GM03348 (cell line): ENCODE results near the gene JPH2.

Experiments
- DNase-seq: peaks from one replicate; pipeline ENCODE4 v3.0.0; 2012; ENCODE audit warnings: low spot score

Gene JPH2

GRCh38 chr20:44075191-44075949 is 111.6 kb downstream of the JPH2 start:
- DNase-seq = no peak

DNA sequence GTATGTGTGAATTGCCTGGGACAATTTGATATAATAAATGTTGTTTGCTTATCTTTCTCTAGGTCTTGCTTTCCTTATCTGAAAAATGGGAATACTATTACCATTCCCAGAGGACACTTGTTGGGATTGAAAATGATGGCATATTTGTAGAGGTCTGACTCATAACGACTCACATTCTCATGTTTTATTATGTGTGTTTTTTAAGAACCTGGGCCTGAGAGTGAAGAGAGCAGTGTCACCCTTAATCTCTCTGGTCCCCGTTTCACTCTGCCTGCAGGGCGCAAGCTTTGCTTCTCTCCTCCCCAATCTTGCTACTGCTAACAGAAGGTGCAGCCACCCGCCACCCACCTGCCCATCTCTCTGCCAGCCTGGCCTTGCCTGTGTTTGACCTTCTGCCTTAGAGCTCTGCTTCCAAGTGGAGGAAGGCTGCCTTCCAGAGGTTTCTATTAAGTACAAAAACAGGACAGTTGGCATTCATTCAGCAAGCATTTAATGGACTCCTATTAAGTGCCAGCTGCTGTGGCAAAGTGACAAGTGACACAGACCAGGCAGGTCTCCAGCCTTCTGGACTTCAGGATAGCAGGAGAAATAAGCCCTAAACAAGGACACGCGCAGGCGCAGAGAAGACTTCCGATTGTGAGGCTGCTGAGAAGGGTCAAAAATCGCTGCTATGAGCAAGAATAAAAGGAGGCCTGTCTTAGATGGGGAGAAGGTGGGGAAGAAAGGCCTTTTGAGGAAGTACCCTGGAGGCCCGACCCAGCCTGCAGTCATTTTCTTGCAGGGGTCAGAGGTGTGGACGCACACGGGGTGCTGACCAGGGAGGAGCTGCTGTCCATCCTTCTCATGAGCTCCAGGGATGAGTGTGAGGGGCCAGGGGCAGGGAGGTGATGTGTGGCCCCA is 112.5 kb downstream of the JPH2 start:
- DNase-seq = peak; percentile 56

- DNase-seq = no peak
These were observed 113.3 kb downstream of the JPH2 start for GRCh38 chr20:44073675-44074071.

DNA sequence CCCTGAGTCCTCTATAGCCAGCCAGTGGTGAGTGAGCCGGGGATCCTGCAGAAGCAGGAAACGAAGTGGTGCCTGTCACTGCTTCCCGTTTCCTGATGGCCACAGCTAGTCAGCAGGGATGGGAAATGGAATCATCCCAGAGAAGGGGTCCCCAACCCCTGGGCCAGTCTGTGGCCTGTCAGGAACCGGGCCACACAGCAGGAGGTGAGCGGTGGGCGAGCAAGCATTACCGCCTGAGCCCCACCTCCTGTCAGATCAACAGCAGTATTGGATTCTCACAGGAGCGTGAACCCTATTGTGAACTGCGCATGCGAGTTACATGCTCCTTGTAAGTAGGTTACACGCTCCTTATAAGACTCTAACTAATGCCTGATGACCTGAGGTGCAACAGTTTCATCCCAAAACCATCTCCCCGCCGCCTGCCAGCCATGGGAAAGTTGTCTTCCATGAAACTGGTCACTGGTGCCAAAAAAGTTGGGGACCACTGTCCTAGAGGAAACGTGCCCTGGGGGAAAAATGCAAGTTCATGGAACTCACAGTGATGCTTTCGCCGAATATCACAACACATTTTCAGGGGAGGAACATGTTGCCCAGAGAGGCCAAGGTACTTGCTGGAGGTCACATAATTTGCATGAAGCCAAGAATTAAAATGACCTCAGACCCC is 113.8 kb downstream of the JPH2 start:
- no peak for DNase-seq

- DNase-seq = no peak
These were observed 114.6 kb downstream of the JPH2 start for GRCh38 chr20:44072384-44072783.

GRCh38 chr20:44071526-44072111 is 115.4 kb downstream of the JPH2 start:
- no peak for DNase-seq

DNA sequence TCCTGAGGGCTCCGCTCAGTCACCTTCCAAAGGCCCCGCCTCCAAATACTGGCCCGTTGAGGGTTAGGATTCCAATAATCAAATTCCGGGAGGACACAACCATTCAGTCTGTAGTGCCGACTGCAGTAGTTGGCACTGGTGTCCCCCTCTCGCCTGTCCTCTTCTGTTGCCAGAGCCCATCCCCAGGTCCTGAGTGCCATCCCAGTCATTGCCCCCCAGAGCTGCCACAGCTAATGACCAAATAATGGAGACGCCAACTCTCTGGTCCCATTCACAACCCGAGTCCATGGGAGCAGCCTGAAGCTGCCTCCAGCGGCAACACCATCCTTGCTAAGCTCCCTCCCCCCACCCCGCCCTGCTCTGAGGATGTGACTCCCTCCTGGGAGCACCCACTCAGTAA is 115.9 kb downstream of the JPH2 start:
- no peak for DNase-seq

DNA sequence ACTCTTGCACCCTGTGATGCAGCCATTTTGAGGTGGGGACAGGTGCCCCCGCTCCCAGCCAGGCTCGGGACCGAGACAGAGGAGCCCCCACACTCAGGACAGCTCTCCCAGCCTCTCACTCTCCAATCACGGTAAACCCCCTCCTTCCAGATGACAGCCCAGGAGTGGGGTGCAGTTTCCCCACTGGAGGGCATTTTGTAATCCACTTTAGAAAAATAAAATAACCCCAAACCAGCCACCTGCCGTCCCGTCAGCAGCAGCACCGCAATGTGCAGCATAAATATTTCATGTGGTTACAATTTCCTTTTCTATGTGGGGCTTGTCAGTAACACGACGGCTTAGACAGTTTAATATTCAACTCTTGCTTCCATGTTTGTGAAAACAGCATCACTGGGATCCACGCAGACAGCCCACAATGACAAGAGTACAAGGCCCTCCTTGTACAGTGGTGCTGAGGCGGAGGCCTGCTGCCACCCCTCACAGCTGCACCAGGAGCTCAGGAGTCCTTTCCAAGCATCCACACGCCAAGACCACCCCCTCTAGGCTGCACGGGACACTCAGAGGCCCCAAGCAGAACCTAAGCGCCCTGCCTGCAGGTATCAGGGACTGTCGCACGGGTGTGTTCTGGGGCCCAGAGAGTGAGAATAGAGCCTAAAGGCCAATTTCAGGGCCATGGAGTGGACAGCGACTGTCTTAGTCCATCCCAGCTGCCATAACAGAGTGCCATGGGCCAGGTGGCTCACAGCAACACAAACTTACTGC is 116.7 kb downstream of the JPH2 start:
- DNase-seq = no peak

GRCh38 chr20:44069203-44070011 is 117.6 kb downstream of the JPH2 start:
- DNase-seq = no peak

DNA sequence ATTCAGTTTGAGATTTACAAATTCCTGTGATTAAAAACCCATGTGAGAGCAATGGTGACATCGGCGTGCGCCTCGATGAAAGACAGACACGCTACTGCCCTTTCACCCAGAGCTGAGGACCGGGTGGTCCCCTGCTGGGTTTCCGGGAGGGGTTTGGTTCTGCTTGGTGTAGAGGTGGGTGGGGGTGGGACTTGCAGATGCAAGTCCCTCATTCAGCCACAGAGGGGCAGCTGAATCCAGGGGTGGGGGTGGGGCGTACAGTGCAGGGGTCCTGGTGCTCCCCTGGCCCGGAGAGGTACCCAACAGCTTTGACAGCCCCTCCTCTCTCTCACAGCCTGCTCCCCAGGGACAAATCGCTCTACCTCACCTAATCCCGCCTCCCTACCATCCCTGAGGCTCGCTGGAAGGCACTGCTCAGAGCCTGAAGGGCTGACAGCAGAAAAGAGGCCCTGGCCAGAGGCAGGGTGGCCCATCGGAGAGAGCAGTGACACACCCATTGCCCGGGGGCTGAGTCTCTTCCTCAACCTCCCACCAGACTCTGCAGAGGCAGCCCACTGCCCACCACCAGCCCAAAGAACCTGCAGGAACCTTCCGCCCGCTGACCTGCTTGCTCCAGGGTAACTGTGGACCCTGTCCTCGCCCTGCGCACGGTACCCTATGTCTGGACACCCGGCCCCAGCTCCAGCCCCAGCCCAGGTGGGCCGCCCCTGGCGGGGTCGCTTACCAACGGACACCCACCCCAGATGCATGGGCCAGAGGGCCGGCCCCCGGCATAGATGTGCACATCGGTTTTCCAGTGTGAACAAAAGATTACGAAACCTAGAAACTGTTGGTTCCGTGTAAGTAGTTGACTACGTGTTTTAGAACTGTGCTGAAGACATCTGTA is 118.4 kb downstream of the JPH2 start:
- DNase-seq = no peak

DNA sequence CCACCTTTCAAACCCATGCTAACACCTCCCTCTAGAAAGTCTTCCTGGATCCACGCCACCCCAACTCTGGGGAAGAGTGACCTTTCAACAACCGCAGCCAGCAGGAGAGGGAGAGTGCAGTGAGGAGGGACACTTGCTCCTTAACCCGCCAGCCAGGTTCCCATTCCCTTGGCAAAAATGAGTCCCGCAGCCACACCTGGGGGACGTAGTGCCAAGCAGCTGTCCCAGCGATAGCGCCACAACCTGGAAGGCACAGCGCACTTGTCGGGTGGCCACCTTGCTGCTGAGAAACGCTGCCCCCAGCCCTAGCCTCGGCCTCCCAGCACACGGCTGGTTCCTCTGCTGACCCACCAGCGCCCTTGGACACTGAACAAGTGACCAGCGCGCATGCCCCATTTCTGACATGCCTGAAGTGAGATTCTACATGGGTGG is 119.3 kb downstream of the JPH2 start:
- no peak for DNase-seq

GRCh38 chr20:44066645-44067606 is 120.1 kb downstream of the JPH2 start:
- no peak for DNase-seq

- no peak for DNase-seq
These were observed 121.3 kb downstream of the JPH2 start for GRCh38 chr20:44065401-44066340.

GRCh38 chr20:44064501-44065400 is 122.2 kb downstream of the JPH2 start:
- DNase-seq = no peak
